HG03342 (cell line): ENCODE data around the gene DDX39A.
"Not testable (repeated sequence)": the region's sequence is repeated elsewhere in the genome, so short reads cannot be mapped to it uniquely, and the experiment has no call there.

Experiments
- ATAC-seq: cut with Tn5 transposase; IDR thresholded peaks from one replicate; pipeline ENCODE4 v1.9.1; 2021; ENCODE audit warnings: mild to moderate bottlenecking, moderate library complexity; ENCODE audit not compliant: unreplicated experiment

Gene DDX39A

GRCh38 chr19:14409146-14410023 lies 9.8 kb downstream of the DDX39A start:
- ATAC-seq: no peak

DNA sequence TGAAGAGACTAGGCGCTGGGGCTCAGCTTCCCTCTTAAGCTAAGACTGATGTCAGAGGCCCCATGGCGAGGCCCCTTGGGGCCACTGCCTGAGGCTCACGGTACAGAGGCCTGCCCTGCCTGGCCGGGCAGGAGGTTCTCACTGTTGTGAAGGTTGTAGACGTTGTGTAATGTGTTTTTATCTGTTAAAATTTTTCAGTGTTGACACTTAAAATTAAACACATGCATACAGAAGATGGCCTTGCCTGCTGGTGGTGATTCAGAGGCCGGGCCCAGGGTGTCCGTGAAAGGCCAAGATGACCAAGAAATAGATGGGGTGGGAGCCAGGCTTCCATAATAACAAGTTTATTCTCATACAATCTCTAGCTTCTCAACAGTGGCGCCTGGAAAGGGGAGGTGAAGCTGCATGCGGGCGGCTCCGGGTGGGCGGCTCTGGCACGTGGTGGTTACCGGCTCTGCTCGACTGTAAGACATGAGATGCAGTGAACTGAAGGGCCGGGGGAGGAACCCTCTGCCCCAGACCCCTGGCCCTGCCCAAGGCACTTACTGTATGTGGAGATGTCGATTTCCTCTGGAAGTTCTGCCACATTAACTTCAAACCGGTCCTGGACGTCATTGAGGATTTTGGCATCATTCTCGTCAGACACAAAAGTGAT lies 10.5 kb downstream of the DDX39A start:
- ATAC-seq: no peak

GRCh38 chr19:14407605-14408484 lies 11.3 kb downstream of the DDX39A start:
- no peak for ATAC-seq

DNA sequence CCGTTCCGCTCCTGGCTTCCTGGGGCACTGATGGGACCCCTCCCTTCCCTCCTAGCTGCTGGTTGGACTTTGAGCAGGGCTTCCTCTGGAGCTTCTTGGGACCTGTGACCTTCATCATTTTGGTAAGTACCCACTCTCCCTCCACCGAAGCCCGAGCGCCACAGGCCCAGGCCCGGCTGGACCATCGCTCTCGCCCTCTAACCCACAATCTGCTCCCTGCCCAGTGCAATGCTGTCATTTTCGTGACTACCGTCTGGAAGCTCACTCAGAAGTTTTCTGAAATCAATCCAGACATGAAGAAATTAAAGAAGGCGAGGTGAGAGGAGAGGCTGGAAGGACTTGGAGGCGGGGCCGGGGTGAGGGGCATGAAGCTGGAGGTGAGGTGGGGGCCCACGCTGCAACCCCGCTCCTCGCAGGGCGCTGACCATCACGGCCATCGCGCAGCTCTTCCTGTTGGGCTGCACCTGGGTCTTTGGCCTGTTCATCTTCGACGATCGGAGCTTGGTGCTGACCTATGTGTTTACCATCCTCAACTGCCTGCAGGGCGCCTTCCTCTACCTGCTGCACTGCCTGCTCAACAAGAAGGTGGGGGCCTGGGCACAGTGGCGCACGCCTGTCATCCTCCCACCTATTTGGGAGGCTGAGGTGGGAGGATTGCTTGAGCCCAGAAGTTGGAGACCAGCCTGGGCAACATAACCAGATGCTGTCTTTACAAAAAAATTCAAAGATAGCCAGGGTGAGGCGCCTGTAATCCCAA lies 12.3 kb downstream of the DDX39A start:
- ATAC-seq: no peak

DNA sequence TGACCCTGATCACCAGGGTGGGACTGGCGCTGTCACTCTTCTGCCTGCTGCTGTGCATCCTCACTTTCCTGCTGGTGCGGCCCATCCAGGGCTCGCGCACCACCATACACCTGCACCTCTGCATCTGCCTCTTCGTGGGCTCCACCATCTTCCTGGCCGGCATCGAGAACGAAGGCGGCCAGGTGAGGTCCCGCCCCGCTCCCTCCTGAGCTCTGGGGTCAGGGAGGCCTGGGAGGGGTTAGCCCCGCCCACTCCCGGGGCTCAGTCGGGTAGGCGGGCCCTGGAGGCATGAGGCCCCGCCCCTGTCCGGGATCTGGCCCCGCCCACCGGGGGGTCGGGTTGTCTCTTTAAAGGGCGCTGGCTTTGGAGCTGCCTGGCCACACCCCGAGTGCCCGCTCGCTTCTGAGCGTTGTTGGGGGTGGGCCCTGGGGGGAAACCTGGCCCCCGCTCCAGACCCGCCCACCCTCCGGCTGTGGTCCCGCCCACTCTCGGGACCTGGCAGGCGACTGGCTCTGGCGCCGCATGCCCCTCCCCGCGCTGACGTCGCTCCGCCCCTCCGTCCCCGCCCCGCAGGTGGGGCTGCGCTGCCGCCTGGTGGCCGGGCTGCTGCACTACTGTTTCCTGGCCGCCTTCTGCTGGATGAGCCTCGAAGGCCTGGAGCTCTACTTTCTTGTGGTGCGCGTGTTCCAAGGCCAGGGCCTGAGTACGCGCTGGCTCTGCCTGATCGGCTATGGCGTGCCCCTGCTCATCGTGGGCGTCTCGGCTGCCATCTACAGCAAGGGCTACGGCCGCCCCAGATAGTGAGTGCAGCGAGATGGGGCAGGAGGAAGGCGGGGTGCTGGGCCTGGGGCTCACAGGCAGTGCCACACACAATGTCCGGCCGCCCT lies 13.1 kb downstream of the DDX39A start:
- peak; percentile 47 for ATAC-seq

DNA sequence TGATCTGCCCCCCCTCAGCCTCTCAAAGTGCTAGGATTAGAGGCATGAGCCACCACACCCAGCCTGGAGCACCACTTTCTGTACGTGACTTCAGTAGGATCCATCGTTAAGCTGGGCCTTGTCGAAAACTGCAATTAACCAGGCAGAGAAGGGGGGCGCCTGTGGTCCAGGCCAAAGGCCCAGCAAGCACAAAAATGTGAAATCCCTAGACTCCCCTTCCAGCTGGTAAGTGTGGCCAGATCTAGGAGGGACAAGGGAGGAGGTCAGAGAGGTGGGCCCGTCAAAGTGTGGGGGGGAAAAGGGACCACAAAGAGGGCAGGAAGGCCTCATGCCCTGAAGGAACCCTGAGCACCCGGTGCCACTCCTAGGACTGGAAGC lies 13.8 kb downstream of the DDX39A start:
- ATAC-seq: no peak

DNA sequence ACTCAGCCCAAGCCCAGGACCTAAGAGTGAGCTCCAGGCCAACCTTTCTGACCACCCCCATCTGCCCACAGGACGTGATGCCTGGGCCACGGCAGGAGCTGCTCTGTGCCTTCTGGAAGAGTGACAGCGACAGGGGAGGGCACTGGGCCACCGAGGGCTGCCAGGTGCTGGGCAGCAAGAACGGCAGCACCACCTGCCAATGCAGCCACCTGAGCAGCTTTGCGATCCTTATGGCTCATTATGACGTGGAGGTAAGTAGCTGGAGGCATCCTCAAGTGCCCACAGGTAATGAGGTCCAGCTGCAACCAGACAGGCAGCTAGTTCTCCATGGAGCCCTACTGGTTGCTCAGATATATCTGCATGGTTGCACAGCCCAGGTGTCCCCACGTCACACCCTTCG lies 14.8 kb downstream of the DDX39A start:
- ATAC-seq: no peak

DNA sequence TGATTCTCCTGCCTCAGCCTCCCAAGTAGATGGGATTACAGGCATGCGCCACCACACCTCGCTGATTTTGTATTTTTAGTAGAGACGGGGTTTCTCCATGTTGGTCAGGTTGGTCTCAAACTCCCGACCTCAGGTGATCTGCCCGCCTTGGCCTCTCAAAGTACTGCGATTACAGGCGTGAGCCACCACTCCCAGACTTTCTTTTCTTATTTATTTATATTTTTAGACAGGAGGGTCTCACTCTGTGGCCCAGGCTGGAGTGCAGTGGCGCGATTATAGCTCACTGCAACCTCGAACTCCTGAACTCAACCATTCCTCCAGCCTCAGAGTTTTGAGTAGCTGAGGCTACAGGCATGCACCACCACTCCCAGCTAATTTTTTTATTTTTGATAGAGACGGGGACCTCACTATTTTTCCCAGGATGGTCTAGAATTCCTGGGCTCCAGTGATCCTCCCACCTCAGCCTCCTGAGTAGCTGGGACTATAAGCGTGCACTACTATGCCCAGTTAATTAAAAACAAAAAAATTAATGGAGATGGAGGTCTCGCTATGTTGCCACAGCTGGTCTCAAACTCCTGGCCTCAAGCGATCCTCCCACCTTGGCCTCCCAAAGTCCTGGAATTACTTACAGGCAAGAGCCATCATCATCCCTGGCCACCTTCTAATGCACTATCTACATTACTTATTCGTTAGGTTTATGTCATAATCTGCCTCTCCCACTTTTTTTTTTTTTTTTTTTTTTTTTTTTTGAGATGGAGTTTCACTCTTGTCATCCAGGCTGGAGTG lies 15.8 kb downstream of the DDX39A start:
- ATAC-seq: not testable (repeated sequence)

DNA sequence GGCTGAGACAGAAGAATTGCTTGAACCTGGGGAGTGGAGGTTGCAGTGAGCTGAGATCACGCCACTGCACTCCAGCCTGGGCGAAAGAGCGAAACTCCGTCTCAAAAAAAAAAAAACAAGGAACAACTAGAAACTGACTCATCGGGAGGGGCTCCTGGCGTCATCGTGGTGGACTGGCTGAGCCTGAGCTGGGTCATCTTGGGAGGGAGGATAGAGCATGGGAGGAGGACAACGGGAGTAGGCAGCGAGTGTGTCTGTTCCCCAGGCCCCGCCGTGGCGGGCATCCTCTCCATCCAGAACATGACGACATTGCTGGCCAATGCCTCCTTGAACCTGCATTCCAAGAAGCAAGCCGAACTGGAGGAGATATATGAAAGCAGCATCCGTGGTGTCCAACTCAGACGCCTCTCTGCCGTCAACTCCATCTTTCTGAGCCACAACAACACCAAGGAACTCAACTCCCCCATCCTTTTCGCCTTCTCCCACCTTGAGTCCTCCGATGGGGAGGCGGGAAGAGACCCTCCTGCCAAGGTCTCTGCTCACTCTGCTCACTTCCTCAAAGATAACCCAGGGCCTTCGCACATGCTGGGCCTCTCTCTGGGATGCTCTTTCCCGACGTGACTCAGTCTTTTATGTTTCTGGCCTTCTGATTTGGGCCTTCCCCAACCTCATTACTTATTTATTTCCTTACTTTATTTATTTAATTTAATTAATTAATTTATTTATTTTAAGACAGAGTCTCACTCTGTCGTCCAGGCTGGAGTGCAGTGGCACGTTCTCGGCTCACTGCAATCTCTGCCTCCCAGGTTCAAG lies 16.6 kb downstream of the DDX39A start:
- ATAC-seq: no peak

GRCh38 chr19:14401468-14402195 lies 17.5 kb downstream of the DDX39A start:
- no peak for ATAC-seq

DNA sequence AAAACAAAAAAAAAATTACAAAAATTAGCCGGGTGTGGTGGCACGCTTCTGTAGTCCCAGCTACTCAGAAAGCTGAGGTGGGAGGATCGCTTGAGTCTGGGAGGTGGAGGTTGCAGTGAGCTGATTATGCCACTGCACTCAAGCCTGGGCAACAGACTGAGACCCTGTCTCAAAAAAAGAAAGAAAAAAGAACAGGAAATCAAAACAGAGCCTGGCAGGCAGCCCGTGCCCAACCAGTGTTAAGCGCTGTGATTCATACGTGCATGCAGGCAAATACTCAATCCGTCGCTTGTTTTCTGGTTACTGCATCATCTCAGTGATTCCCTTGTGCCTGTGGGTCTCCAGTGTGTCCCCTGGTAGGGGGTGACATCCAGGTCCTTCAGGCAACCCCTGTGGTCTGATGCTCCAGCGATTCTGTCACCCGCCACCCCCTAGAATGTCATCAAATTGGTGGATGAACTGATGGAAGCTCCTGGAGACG lies 18.1 kb downstream of the DDX39A start:
- ATAC-seq: no peak

- ATAC-seq: not testable (repeated sequence)
Observed at GRCh38 chr19:14397168-14397567, 22.0 kb downstream of the DDX39A start.

DNA sequence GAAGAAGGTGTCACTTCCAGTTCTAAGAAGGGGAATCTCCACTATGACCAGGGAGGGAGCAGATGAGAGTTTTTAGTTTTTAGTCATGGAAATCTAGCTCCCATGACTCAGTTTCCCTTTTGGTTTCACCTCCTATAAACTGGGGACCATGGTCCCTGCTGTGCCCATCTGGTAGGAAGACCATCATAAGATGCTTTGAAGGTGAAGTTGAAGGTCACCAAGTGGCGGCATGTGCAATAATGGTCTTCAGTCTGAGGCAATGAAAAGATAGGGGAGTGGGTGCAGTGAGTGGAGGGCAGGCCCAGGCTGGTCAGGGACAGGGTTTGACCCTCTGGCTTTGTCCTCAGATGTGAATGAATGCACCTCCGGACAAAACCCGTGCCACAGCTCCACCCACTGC lies 22.4 kb downstream of the DDX39A start:
- ATAC-seq: not testable (repeated sequence)

GRCh38 chr19:14395710-14396336 lies 23.3 kb downstream of the DDX39A start:
- no peak for ATAC-seq

GRCh38 chr19:14395262-14395661 lies 23.9 kb downstream of the DDX39A start:
- ATAC-seq: no peak

DNA sequence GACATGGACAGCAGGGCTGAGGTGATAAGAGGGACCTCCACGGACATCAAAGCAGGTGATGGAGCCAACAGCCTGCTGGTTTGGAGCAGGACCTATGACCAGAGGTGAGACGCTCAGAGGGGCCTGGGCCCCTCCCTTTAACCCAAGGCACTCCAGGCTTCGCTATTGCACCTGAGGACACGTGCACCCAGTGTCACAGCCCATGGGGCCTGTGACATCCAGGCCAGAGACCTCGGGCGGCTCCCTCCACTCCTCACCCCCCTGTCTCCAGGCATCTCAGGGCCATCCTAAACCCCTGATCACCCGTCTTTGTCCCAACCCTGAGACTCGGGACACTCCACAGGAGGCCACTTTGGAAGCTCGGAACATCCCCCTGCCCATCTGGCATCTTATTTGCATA lies 25.0 kb downstream of the DDX39A start:
- ATAC-seq: no peak

DNA sequence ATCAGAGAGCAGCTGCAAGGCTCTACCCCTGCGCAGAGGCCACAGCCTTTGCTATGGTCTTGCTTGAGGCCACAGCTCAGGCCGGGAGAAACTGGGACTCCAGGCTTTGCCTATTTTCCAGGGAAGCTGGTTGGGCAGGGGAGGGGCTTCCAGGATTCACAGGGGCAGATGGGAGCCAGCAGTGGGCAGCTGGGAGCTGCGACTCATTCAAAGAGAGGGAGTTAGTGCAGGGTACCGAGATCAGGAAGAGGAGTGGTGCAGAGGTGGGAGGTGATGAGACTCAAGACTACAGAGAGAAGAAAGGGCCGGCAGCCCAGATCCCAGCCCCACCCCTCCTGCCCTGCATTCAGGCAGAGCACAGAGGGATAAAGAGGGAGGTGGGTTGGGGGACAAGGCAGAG lies 25.8 kb downstream of the DDX39A start:
- no peak for ATAC-seq
